H9 (cell line): ENCODE measurements around the gene HEG1. TPM values are rescaled to one million over a fixed set of nuclear protein-coding genes. Genes with fewer than 3 reads are reported as not detected.

Experiments
- DNase-seq: peaks from one replicate; pipeline ENCODE4 v3.0.0-alpha.2; 2017
- H2AFZ ChIP-seq: one replicate; pipeline ENCODE4 v1.6.1; 2013; ENCODE audit warnings: mild to moderate bottlenecking, low read length, control low read depth, moderate library complexity
- H2AK5ac ChIP-seq: 2 replicates; pipeline ENCODE4 v1.6.1; 2013; ENCODE audit warnings: low read length, control low read depth, mixed read lengths; ENCODE audit not compliant: insufficient read length
- H2BK120ac ChIP-seq: one replicate; pipeline ENCODE4 v1.6.1; 2013; ENCODE audit warnings: low read depth, mild to moderate bottlenecking, low read length, control low read depth, inconsistent platforms; ENCODE audit not compliant: poor library complexity, severe bottlenecking
- H2BK12ac ChIP-seq: 2 replicates; pipeline ENCODE4 v1.6.1; 2013; ENCODE audit warnings: low read length, control low read depth, mixed read lengths, low read depth; ENCODE audit not compliant: insufficient read length
- H2BK15ac ChIP-seq: 2 replicates; pipeline ENCODE4 v1.6.1; 2013; ENCODE audit warnings: low read depth, low read length, control low read depth
- H2BK20ac ChIP-seq: one replicate; pipeline ENCODE4 v1.6.1; 2013; ENCODE audit warnings: low read depth, mild to moderate bottlenecking, low read length, control low read depth, inconsistent platforms; ENCODE audit not compliant: poor library complexity, severe bottlenecking
- H2BK5ac ChIP-seq: 2 replicates; pipeline ENCODE4 v1.6.1; 2013; ENCODE audit warnings: low read length, control low read depth, mixed read lengths; ENCODE audit not compliant: insufficient read length
- H3K14ac ChIP-seq: 2 replicates; pipeline ENCODE4 v1.6.1; 2013; ENCODE audit warnings: low read length, control low read depth; ENCODE audit not compliant: insufficient read depth
- H3K18ac ChIP-seq: 2 replicates; pipeline ENCODE4 v1.6.1; 2013; ENCODE audit warnings: low read depth, mild to moderate bottlenecking, mixed read lengths, low read length, control low read depth; ENCODE audit not compliant: insufficient read length
- H3K23ac ChIP-seq: 2 replicates; pipeline ENCODE4 v1.6.1; 2013; ENCODE audit warnings: low read length, control low read depth, mixed read lengths, low read depth; ENCODE audit not compliant: insufficient read length
- H3K23me2 ChIP-seq: 2 replicates; pipeline ENCODE4 v1.6.1; 2013; ENCODE audit warnings: low read depth, mild to moderate bottlenecking, mixed read lengths, low read length, control low read depth; ENCODE audit not compliant: insufficient read length, poor library complexity, severe bottlenecking
- H3K27ac ChIP-seq: 2 replicates; pipeline ENCODE4 v1.5.1; 2013; ENCODE audit warnings: low read length, control low read depth, mixed read lengths, low read depth; ENCODE audit not compliant: insufficient read length
- H3K27me3 ChIP-seq: 2 replicates; pipeline ENCODE4 v1.6.1; 2013; ENCODE audit warnings: low read length, control low read depth, inconsistent platforms; ENCODE audit not compliant: insufficient read depth
- H3K4ac ChIP-seq: 2 replicates; pipeline ENCODE4 v1.6.1; 2013; ENCODE audit warnings: low read depth, mild to moderate bottlenecking, control low read depth, inconsistent platforms, low read length, moderate library complexity
- H3K4me1 ChIP-seq: 2 replicates; pipeline ENCODE4 v1.6.1; 2013; ENCODE audit warnings: low read length, control low read depth, inconsistent platforms; ENCODE audit not compliant: insufficient read depth
- H3K4me2 ChIP-seq: 2 replicates; pipeline ENCODE4 v1.6.1; 2013; ENCODE audit warnings: low read length, control low read depth, mixed read lengths; ENCODE audit not compliant: insufficient read length, insufficient read depth
- H3K56ac ChIP-seq: 2 replicates; pipeline ENCODE4 v1.6.1; 2013; ENCODE audit warnings: low read depth, mild to moderate bottlenecking, mixed read lengths, low read length, control low read depth; ENCODE audit not compliant: insufficient read length
- H3K79me1 ChIP-seq: 2 replicates; pipeline ENCODE4 v1.6.1; 2013; ENCODE audit warnings: low read depth, mild to moderate bottlenecking, moderate library complexity, low read length, control low read depth, inconsistent platforms; ENCODE audit not compliant: insufficient read depth, poor library complexity, severe bottlenecking
- H3K79me2 ChIP-seq: 2 replicates; pipeline ENCODE4 v1.6.1; 2013; ENCODE audit warnings: low read length, control low read depth, inconsistent platforms; ENCODE audit not compliant: insufficient read depth
- H3K9ac ChIP-seq: 2 replicates; pipeline ENCODE4 v1.6.1; 2013; ENCODE audit warnings: low read length, control low read depth, mixed read lengths; ENCODE audit not compliant: insufficient read length; ENCODE audit errors: extremely low read depth
- H3K9me3 ChIP-seq: one replicate; pipeline ENCODE4 v1.6.1; 2013; ENCODE audit warnings: low read depth, low read length, inconsistent platforms; ENCODE audit not compliant: control insufficient read depth
- H3T11ph ChIP-seq: one replicate; pipeline ENCODE4 v1.6.1; 2013; ENCODE audit warnings: mild to moderate bottlenecking, low read length, control low read depth, inconsistent platforms
- H4K20me1 ChIP-seq: one replicate; pipeline ENCODE4 v1.6.1; 2013; ENCODE audit not compliant: control insufficient read depth, insufficient read length, insufficient read depth
- H4K5ac ChIP-seq: 2 replicates; pipeline ENCODE4 v1.6.1; 2013; ENCODE audit warnings: low read depth, mild to moderate bottlenecking, mixed read lengths, low read length, control low read depth; ENCODE audit not compliant: insufficient read length
- H4K8ac ChIP-seq: replicated peaks from 2 replicates; pipeline ENCODE4 v1.6.1; 2013; ENCODE audit warnings: low read length, control low read depth, mixed read lengths, low read depth; ENCODE audit not compliant: insufficient read length
- H4K91ac ChIP-seq: 2 replicates; pipeline ENCODE4 v1.6.1; 2013; ENCODE audit warnings: low read depth, mild to moderate bottlenecking, moderate library complexity, mixed read lengths, low read length, control low read depth; ENCODE audit not compliant: insufficient read length
- H3K27ac Mint-ChIP-seq, 3 experiments: 2 replicates in 2 of 3; 3 replicates in 1 of 3; pipeline ENCODE4 v1.8.0; 2020 to 2021; ENCODE audit warnings: mixed read lengths in 3 of 3, mild to moderate bottlenecking in 1 of 3, moderate library complexity in 1 of 3
- H3K27me3 Mint-ChIP-seq: 2 replicates; pipeline ENCODE4 v1.8.0; 2021; ENCODE audit warnings: low read depth, mild to moderate bottlenecking, moderate library complexity, mixed read lengths
- H3K36me3 Mint-ChIP-seq, 3 experiments: 2 replicates in 2 of 3; 3 replicates in 1 of 3; pipeline ENCODE4 v1.8.0; 2020 to 2021; ENCODE audit warnings: low read depth in 3 of 3, mixed read lengths in 3 of 3; ENCODE audit not compliant: insufficient read depth in 1 of 3
- H3K4me1 Mint-ChIP-seq, 2 experiments: 2 replicates each; pipeline ENCODE4 v1.8.0; 2020; ENCODE audit warnings: mixed read lengths in 2 of 2
- H3K4me3 Mint-ChIP-seq, 2 experiments: 2 replicates in 1 of 2; 3 replicates in 1 of 2; pipeline ENCODE4 v1.8.0; 2020 to 2021; ENCODE audit warnings: mild to moderate bottlenecking in 2 of 2, mixed read lengths in 2 of 2, moderate library complexity in 1 of 2
- H3K9me3 Mint-ChIP-seq, 2 experiments: 2 replicates in 1 of 2; 3 replicates in 1 of 2; pipeline ENCODE4 v1.8.0; 2020; ENCODE audit warnings: mild to moderate bottlenecking in 2 of 2, mixed read lengths in 2 of 2, moderate library complexity in 1 of 2
- WGBS: extraction: QIAGEN DNeasy Blood & Tissue Kit; methylation state at CpG from one replicate; pipeline ENCODE4 v1.1.7; 2013; ENCODE audit warnings: missing lambda C conversion rate, low lambda C conversion rate, mixed read lengths; ENCODE audit not compliant: insufficient read length; ENCODE audit errors: extremely low coverage; 5-methylcytosine and 5-hydroxymethylcytosine counted together
- long read RNA-seq: library from polyadenylated mRNA; unstranded; transcript quantifications from one replicate; pipeline ENCODE4 v2.0.0, GENCODE V29; 2020
- total RNA-seq: library from RNA; stranded (reverse); gene quantifications from 2 replicates; pipeline ENCODE4 v1.2.1, GENCODE V29; 2021
- TF ChIP-seq, protein P1 (sequence below): fragments of 200-600 bp; sonication (generic); conservative IDR thresholded peaks from 3 replicates; pipeline ENCODE4 v1.8.0; 2021; ENCODE audit warnings: antibody characterized with exemption, mild to moderate bottlenecking

The HEG1 gene, protein sequence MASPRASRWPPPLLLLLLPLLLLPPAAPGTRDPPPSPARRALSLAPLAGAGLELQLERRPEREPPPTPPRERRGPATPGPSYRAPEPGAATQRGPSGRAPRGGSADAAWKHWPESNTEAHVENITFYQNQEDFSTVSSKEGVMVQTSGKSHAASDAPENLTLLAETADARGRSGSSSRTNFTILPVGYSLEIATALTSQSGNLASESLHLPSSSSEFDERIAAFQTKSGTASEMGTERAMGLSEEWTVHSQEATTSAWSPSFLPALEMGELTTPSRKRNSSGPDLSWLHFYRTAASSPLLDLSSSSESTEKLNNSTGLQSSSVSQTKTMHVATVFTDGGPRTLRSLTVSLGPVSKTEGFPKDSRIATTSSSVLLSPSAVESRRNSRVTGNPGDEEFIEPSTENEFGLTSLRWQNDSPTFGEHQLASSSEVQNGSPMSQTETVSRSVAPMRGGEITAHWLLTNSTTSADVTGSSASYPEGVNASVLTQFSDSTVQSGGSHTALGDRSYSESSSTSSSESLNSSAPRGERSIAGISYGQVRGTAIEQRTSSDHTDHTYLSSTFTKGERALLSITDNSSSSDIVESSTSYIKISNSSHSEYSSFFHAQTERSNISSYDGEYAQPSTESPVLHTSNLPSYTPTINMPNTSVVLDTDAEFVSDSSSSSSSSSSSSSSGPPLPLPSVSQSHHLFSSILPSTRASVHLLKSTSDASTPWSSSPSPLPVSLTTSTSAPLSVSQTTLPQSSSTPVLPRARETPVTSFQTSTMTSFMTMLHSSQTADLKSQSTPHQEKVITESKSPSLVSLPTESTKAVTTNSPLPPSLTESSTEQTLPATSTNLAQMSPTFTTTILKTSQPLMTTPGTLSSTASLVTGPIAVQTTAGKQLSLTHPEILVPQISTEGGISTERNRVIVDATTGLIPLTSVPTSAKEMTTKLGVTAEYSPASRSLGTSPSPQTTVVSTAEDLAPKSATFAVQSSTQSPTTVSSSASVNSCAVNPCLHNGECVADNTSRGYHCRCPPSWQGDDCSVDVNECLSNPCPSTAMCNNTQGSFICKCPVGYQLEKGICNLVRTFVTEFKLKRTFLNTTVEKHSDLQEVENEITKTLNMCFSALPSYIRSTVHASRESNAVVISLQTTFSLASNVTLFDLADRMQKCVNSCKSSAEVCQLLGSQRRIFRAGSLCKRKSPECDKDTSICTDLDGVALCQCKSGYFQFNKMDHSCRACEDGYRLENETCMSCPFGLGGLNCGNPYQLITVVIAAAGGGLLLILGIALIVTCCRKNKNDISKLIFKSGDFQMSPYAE (N-terminal part only)
- 9.3 and 10.3 TPM in 2 replicates for total RNA-seq
- long read RNA-seq, partial matches to known transcripts, result 1 of 9 reads
- long read RNA-seq, other reads (novel, unspliced or antisense), result 8 of 9 reads

DNA sequence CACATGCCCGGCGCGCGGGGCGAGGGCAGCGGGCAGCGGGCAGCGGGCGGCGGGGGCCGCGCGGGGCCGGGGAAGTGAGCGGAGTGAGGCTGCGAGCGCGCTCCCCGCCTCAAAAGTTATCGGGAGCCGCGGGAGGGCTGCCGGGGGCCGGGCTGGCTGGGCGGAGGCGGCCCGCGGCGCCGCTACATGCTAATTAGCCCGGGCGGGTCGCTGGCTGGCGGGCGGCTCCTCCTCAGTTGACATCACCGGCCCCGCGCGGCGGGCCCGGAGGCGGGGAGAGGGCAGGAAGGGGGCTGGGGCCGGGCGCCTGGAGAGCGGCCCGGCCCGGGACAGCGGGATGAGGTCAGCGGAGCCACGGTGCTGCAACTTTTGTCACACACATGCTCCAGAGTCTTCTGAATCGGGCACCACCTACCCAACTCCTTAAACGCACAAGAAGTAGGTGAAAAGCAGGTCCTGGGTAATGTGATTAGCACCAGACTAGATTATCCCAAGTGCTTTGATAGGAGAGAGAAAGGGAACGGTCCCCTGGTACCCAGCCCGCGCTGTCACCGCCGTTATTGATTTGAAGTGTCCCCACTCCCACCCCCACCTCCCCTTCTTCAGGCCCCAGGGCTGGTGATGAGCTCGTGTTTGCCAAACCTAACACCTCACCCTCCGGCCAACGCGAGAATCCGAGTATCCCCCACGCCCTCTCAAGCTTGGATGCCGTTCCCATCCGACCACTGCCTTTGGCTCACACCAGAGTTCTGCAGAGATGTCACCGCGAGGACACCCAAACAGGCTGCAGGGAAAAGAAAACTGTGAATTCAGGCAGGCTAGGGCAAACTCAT lies at the start of gene HEG1:
Gene HEG1, minus strand, starts transcription at position 85 of the 833 bp plus-strand sequence. CDS start 107 bp downstream, outside the sequence.
- Histone ChIP-seq H3K79me2 (no peaks in the 10 kb centered on the region), H4K20me1 (no peaks in the 10 kb centered on the region), H3K23me2 (peaks cover 14% of the 10 kb centered on the region), H2BK5ac (no peak within 1 kb of the TSS), H4K5ac (no peak within 1 kb of the TSS), H3K18ac (no peak within 1 kb of the TSS), H2BK20ac (no peak within 1 kb of the TSS), H2BK15ac (no peak within 1 kb of the TSS), H4K91ac (no peak within 1 kb of the TSS), H3K14ac (no peak within 1 kb of the TSS), H3K4me2 (peak within 1 kb of the TSS; percentile 72), H2BK12ac (no peak within 1 kb of the TSS), H3K27ac (no peak within 1 kb of the TSS), H3K23ac (no peak within 1 kb of the TSS), H3K56ac (no peak within 1 kb of the TSS), H3T11ph (no peak within 1 kb of the TSS), H3K4me1 (peaks cover 14% of the 10 kb centered on the region; the same call in 1 of the 2 replicates), H3K9ac (no peak within 1 kb of the TSS), H2AFZ (no peak within 1 kb of the TSS), H3K9me3 (no peaks in the 10 kb centered on the region), H3K79me1 (no peaks in the 10 kb centered on the region), H2BK120ac (no peak within 1 kb of the TSS), H3K4ac (no peak within 1 kb of the TSS), H3K27me3 (peaks cover 14% of the 10 kb centered on the region; the same call in 1 of the 2 replicates), H4K8ac (no peak within 1 kb of the TSS), H2AK5ac (no peak within 1 kb of the TSS)
- H3K9me3 Mint-ChIP-seq, result peaks cover 0 to 2% of the 10 kb centered on the region in 2 experiments; a peak in 1 of 5 replicates
- H3K4me3 Mint-ChIP-seq, result peak within 1 kb of the TSS; percentile 70 to 86
- peaks cover 67% of the 10 kb centered on the region for H3K27me3 Mint-ChIP-seq
- DNase-seq, result peak; percentile 80
- H3K36me3 Mint-ChIP-seq, result no peaks in the 10 kb centered on the region
- peaks cover 66 to 67% of the 10 kb centered on the region in 2 experiments for H3K4me1 Mint-ChIP-seq
- no CpG with 5 or more reads among the region's 67 CpGs for WGBS
- TF ChIP-seq, protein P1, sequence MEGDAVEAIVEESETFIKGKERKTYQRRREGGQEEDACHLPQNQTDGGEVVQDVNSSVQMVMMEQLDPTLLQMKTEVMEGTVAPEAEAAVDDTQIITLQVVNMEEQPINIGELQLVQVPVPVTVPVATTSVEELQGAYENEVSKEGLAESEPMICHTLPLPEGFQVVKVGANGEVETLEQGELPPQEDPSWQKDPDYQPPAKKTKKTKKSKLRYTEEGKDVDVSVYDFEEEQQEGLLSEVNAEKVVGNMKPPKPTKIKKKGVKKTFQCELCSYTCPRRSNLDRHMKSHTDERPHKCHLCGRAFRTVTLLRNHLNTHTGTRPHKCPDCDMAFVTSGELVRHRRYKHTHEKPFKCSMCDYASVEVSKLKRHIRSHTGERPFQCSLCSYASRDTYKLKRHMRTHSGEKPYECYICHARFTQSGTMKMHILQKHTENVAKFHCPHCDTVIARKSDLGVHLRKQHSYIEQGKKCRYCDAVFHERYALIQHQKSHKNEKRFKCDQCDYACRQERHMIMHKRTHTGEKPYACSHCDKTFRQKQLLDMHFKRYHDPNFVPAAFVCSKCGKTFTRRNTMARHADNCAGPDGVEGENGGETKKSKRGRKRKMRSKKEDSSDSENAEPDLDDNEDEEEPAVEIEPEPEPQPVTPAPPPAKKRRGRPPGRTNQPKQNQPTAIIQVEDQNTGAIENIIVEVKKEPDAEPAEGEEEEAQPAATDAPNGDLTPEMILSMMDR, result no peak
- peak within 1 kb of the TSS in 1 of 3 experiments; percentile 1; a peak in 1 of 7 replicates for H3K27ac Mint-ChIP-seq
